ENCODE data around the gene CDCP2.
A peak's percentile ranks its signal among the peaks of the same experiment; 100 is the strongest.

Gene CDCP2

DNA sequence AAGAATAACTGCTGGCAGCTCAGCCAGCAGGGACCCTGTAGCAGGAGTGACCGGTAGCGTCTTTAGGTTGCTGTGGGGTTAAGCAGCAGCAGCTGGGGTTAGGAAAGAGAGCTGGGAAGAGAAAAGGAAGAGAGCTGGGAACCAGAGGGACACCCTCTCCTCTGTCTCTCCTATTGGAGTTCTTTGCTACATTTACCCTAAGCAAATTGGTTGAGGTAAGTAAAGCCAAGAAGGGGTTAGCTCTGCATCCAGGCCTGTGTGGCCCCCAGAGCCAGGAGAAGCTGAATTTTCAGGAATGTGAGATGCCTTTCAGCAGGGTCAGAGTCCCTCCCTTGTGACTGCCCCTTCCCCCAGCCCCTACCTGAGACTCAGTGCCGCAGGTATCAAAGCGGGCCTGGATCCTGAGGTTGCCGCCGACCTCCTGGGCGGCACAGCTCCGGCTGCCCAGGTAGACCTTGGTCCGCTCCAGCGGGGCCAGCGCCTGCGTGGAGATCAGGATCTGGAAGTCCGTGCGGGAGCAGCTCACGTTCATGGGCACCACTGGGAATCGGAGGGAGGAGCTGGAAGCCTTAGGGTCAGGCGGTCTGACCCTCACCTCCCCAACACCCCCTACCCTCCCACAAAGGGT lies 16.4 kb downstream of the CDCP2 start:
- no peak for DNase-seq

DNA sequence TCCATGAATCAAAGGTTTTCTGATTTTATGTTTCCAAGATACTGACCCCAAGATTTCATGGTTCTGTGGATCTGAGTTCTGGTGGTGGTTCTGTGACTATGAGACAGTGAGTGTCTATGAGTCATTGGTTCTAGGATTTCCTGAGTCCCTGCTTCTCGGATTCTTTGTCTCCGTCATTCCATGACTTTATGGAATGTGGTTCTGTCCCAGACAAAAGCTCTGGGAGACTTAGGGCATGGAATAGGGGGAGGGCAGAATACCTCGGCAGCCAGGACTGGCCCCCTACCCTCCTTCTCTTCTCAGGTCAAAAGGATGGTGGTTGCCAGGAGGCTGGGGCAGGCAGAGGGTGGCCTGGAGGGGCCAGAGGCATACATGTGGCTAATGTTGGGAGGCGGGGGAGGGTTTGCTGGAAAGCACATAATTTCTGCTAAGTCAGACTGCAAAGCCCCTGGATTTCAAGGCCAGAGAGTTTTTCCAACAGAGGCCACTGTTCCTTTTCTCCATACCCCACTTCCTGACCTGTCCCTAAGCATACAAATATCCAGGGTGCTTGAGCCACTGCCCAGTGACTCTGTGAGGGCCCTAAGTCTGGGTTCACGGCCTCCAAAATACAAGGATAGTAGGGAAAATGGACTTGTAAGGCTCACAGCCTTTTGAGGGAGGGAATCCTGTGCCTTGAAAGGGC lies 17.2 kb downstream of the CDCP2 start:
- DNase-seq = no peak

DNA sequence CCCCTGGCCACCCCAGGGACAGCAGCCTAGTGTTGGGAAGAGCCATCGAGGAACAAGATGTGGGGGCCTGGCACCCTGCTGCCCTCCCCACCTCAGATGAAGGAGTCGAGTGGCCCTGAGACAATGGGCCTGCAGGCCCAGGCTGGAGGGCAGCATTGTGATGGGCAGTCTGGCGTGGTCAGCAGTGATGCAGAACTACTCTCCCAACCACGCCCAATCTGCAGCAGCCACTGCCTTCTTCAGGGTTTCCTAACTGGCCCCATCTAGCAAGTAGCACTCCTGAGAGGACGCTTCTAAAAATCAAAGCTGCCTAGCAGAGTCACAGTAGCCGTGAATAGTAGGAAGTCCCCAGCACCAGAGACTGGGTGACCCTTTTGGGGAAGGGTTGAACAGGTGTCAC lies 18.5 kb downstream of the CDCP2 start:
- no peak for DNase-seq

DNA sequence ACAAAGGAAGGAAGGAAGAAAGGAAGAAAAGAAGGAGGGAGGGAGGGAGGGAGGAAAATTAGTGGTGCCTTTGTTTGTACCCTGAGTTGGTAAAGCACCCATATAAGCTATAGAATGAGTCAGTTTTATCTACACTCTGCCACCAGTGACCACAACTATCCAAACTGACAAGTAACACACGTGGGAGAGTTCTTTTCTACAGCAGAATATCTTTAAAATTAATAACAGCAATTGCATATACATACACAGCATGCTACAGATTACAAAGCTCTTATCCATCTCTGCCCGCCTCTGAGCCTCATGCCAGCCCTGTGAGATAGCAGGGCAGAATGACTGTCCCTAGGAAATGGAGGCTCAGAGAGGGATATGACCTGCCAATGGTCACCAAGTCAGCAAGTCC lies 20.3 kb downstream of the CDCP2 start:
- DNase-seq = no peak

DNA sequence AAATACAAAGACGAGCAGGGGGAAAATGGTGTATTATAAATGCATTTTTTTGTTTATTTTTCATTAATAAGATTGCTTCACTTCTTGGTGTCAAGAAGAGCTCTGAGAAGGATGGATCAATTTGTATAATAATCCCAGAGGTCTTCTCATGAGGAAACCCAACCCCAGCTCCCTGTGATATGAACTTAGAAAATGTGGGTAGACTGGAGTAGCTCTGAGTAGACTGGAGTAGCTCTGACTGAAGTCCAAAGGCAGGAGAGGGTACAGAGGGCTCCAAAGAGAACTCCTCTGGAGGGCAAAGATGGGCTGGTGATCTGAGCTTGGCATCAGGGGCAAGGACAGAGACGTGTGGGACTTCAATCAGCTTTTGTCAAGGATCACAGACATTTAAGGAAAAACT lies 21.4 kb downstream of the CDCP2 start:
- no peak for DNase-seq

DNA sequence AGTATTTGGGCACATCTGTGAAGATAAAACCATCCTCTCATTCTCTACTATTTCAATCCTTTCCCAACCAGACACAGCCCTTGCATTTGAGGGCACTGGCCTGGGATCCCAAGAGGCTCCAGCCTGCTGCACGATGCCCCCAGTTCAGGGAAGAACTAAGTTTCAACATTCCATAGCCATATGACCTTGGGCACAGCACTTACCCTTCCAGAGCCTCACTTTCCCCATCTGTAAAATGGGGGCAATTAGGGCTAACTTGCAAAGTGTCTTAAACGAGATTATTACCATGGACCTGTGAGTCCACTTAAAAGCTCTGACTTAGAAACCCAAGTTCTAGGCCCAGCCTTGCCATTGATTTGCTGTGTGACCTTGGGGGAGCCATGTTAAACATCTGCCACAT lies 22.9 kb downstream of the CDCP2 start:
- no peak for DNase-seq

DNA sequence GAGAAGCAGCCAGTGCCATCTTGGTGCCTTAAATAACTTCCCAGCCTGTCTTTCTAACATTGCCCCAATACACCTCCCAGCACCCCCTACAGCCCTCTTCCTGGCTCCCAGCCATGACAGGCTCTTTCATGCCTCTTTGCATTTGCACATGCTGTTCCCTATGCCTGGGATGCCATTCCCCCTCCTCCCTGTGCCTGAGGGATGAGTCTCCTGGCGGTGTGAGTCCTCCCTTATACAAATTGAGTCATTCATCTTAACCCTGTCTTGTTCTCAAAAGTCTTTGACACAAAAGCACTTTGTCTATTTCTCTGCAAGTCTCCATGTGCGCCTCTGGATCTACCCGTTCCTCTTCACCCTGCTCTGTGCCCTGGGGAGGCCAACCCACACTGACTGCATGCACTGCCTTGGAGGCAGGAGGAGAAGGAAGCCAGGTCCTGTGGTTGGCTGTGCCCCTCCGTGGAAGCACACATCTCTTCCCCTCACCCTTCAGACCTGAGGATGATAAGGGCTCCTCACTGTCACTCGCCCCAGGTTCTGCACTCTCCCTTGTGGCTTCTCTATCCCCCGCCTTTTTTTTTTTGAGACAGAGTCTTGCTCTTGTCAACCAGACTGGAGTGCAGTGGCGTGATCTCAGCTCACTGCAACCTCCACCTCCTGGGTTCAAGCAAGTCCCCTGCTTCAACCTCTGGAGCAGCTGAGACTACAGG lies 25.1 kb downstream of the CDCP2 start:
- no peak for DNase-seq

DNA sequence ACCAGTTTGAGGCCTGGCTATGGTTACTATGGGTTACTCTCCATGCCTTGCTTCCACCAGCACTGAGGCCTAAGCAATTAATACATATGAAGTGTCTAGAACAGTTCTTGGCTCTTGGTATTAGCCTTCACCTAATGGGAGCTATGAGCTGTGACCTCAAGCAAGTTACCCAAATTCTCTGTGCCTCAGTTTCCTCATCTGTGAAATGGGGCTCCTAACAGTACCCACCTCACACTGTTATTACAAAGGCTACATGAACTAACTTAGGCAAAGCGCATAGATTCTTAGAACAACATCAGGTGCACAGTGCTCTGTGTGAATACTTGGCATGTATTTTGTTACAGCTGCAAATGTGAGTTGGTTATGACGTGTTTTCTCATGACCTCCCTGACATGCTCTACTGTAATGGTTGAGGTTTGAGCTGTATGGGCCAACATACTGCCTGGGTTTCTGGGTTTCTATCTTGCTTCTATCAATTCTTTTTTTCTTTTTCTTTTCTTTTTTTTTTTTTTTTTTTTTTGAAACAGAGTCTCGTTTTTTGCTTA lies 26.5 kb downstream of the CDCP2 start:
- DNase-seq = no peak

DNA sequence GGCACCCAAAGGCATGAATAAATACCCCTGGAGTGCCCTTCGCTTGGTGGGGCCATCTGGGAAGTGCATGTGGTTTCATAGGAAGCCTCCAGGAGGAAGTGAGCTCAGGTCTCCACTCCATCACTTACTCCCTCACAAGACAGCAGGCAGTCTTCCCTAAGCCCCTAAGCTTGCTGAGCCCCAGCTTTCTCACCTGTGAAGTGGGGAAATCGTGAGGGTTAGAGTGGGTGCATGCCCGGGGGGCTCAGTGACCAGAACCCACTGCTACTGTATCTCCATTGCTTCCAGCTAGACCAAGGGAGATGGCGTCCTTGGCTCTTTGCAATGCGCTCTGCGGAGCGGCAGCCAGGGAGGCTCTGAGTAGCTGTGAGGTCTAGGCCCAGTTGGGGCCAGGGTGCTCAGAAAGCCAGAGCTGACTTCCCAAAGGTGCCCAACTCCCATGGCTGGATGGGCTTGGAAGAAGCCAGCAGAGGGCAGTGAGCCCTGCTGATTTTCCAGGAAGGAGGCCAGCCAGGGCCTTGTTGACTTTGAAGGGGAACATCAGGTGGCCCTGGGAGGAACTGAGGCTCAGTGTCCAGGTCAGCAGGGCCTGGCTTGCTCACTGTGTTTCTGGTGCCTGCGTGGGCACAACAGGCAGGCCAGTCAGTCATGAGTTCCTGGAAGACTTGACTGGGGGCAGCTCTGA lies 27.3 kb downstream of the CDCP2 start:
- no peak for DNase-seq

DNA sequence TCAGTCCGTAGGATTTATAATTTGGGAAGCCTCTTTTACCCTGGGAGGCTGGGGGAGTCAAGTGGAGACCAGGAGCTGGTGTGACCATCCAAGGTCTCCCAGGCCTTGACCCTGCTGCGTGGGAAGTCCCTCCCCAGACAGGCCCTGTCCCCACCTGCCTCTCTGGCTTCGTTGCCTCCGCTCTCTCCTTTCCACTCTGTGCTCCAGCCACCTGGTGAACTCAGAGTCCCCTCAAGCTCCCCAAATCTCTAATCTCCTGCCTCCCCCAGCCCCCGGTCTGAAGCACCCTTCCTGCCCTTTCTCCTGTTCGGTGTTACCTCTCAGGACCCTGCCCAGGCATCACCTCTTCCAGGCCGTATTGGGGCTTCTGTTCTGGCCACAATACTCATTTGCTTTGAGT lies 27.9 kb downstream of the CDCP2 start:
- no peak for DNase-seq

DNA sequence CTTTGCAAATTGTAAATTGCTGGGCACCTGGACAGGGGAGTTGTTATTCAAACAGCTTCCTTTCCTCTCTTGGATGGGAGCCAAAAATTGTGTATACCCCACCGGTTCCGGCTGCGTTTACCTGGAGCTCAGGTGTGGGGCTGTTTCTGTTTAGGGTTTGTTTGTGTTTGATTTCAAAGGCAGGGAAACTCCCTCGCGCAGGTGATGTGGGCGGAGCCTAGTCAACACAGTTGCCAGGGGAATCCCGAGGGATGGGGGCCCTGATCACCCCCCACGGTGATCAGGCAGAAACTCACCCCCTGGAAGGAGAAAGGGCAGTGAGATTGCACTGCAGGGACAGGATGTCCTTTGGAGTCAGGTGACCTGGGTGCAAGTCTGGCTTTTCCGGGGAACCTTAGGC lies 28.3 kb downstream of the CDCP2 start:
- DNase-seq = no peak

DNA sequence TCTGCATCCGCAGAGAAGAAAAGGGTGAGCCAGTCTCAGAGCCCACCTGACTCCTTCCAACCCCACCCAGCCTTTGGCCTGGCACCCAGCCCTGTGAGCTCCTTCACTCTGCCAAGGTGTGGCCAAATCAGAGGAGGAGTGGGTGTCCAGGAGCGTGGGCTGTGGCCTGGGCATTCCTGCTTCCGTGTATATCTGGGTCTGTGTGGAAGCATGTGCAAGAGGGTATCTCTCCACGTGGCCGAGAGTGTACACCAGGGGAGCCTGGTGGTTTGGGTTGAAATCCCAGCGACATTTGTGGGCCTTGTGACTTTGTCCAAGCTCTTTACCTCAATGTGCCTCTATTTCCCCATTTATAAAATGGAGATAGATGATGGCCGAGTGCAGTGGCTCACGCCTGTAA lies 29.8 kb downstream of the CDCP2 start:
- no peak for DNase-seq

DNA sequence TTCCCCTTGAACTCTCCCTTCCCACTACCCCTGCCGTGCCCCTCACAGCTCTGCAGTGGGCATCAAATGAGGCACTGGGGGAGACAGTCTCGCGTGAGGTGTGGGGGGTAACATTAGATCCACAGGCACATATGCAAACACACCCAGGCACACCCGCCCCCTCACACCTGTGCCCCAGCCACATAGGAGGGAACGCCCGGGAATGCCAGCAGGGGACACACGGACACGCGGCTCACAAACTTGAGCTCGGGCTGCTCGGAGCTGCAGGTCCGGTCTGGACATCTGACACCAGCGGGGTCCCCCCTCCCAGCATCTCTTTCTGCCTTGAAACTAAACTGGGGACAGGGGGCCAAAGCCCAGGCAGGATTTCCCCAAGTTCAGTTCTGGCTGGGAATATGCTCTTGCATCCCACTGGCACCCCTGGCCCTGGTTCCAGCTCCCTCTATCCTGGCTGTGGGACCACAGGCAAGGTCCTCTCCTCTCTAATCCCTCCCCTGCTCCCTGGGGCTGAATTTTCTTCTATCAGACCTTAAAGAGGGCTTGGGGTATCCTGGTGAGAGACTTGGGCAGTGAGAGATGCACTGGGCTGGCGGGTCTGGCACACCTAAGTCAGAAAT lies 30.6 kb downstream of the CDCP2 start:
- no peak for DNase-seq

DNA sequence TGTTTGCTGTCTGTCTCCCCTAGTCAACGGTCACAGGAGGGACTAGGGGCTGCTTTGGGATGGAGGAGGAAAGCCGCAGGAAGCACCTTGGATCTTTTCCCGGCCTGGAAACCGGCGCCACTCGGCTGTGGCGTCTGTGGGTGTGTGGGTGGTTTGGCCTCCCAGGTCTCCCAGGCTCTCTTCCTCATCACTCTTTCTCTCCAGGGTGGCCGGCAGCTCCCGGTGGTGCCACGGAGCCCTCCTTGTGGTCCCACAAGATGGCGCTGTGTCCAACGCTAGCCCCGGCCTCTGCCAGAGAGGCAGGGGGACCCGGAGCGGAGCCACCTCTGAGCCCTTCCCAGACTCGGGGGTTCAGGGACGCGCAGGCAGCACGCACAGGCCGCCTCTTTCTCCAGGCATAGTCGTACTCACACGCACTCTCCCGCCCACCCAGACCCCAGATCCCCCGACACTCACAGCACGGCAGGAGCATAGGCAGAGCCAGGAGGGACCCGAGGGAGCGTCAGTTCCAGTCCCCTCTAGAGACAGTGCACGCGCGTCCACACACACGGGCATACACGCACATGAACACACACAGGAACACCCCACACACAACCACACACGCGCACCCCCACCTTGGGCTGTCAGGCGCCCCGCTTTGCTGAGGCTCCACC lies 31.2 kb downstream of the CDCP2 start:
- peak; percentile 73 to 77 for DNase-seq

DNA sequence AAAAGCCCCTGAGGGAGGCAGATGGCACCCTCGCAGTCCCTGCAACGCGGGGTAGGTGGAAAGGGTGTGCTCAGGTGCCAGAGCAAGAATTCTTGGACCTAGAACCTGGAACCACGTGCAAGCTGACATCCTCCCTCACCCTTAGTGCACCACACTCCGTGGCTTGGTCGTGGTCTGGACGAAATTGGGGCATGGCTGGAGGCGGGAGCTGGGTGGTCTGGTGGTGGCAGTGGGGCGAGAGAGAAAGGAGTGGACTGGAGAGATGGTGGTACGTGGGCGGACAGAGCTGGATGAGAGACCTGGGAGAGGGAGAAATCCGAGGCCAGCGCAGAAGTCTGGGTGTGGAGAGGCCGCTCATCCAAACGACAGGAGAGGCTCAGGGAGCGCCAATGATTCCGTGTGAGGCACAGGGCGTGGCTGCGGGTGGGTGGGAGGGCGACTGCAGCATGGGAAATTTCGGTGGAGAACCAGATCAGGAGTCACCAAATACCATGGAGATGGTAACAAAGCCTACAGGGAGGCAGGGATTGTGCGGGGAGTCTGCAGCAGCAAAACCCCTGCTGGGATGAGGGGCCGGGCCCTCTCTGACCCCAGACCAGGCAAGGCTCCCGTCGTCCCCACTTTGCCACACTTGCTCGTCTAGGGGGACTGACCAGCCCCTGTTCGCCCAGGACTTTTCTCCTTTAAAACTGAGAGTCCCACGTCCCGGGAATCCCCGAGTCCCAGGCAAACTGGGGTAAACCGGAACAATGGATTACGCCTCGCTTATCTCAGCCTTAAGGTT lies 31.9 kb downstream of the CDCP2 start:
- DNase-seq = no peak

DNA sequence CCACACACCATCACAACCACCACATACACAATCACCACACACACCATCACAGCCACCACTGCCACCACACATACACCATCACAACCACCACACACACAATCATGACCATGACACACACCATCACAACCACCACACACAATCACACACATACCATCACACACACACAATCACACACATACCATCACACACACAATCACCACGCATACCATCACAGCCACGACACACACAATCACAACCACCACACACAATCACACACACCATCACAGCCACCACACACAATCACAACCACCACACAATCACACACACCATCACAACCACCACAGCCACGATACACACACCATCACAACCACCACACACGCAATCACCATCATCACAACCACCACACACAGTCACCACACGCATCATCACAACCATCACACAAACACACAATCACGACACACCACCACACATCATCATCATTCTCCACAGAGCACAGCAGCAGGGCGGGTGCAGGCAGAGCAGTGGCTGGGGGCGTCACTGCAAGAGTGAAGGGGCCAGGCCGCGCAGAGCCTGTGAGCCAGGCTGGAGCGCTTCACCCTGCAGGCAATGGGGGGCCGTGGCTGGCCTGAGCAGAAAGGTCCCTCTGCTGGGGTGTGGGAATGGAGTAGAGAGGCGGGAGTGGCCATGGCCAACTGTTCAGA lies 32.6 kb downstream of the CDCP2 start:
- DNase-seq = no peak

DNA sequence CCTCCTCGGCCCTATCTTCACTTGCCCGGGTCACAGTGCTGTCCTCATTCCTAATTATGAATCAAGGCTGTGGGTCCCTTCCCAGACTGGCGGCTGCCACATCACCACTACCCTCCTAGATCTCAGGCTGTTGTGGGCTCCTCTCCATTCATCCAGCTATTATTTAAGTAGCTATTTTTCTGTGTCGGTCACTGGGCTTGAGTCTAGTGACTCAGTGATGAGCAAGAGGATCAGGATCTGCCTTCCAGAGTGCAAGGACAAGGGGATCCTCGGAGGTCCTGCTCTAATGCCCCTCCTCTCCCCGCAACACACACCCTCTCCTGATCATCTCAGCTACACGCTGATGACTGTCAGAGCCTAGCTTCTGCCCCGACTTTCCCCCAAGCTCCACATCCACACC lies 34.1 kb downstream of the CDCP2 start:
- no peak for DNase-seq

DNA sequence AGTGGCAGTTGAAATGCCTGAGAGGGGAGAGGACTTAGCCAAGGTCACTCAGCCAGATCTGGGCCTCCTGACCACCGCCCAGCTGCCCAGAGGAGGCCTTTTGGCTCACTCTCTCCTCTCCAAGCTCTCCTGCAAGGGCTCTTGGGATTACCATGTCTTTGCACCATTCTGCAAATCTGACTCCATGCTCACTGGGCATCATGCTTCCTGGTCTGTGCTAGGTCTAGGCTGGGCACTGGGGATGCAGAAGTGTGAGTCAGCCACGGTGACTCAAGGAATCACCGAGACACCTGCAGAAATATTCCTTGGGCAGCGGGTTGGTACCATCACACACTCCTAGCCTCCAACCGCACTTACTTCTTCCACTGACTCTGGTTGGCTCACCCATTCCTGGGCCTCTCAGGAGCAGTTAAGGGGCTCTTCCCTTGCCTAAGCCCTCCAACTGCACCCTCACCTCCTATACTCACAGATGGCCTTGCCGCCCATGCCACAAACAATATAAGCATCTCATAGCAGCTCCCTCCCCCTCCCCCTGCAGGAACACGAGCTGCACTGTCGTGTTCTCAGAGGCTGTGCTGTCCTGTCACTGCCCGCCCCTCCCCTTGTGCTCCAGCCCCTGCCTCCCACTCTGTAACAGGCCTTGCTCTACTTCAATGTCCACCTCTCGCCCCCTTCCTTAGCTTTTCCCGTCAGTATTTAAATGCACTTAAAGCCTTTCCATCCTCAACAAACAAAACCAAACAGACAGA lies 34.8 kb downstream of the CDCP2 start:
- DNase-seq = no peak

DNA sequence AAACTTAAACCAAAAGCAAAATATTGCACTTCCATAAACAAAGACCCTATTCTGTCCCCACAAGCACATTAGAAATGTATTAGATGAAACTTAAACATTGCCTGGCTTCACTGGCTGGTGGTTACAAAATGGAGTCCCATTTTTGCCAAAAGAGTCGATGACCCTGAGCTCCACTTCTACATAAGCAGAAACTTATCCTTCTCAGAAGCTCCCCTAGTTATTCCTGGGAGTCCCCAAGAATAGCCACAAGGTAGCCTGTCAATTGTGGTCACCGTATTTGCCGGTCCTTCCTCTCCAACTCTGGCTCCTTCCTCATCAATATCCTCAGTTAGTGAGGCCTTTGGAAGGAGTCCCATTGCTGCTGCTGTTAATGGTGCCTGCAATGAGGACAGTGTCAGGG lies 37.3 kb downstream of the CDCP2 start:
- DNase-seq = no peak

DNA sequence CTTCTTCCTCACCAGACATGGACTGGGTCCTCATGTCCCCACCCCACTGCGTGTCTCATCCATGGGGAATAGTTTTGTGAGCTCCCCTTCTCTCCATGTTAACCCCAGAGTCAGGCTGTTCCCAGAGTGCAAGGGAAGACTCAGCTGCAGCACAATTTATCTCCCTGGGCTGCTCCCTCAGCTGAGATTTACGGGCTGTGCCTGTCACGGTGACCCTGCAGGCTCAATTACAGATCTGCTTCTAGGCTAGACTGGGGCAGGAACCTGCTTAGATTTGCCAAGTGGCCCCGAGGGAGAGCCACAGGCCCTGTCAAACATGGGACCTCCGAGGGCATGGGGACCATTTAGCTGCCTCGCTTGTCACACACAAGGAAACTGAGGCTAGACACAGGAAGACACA lies 37.8 kb downstream of the CDCP2 start:
- DNase-seq = no peak

All from stimulated activated CD4-positive, alpha-beta T cell treated with anti-CD3 and anti-CD28 coated beads, Interleukin-2, amount 100 ng/mL, for 24 hours (primary cell).